A172 (cell line): ENCODE measurements around the gene TOMM40L. TPM values are rescaled to one million over a fixed set of nuclear protein-coding genes. Genes with fewer than 3 reads are reported as not detected.

Experiments used
- DNase-seq: peaks from one replicate; pipeline ENCODE4 v3.0.0-alpha.2; 2015; ENCODE audit warnings: low spot score
- total RNA-seq: library from RNA; depleted of rRNA; stranded (reverse); fragments of >200 nt; shearing (Covaris generic); gene quantifications from 2 replicates; pipeline ENCODE4 v1.2.3, GENCODE V29; 2014

TOMM40L gene
- total RNA-seq, 1 experiment from 2014 or later = 16.1 TPM

DNA sequence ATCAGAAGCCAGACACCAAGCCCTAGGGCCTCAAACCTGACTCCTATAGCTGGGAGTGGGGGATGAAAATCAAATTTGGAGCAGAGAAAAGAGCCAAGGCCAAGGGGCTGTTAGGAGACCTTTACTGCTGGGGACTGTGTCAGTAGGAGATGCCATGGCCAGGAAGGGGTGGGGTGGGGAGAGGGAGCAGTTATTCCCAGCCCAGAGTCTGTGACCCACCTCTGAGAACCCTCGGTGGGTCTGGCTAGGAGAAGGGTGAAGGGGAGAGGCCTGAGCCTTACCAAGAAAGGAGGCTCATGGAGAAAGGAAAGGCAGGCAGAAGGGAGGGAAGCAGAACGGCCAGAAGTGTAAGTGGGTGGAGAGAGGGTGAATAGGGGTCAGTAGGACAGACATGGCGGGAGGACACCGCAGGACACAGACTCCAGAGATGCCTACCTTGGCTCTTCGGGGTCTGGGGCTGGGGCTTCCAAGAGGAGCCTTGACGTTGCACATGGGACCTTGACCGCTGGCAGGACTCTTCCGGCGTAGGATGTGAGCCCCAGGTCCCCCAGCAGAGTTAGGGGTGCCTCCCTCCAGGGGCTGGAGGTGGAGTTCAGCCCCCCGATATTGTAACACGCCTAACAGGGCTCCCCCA lies 28.2 kb upstream of the TOMM40L start:
- DNase-seq = no peak

DNA sequence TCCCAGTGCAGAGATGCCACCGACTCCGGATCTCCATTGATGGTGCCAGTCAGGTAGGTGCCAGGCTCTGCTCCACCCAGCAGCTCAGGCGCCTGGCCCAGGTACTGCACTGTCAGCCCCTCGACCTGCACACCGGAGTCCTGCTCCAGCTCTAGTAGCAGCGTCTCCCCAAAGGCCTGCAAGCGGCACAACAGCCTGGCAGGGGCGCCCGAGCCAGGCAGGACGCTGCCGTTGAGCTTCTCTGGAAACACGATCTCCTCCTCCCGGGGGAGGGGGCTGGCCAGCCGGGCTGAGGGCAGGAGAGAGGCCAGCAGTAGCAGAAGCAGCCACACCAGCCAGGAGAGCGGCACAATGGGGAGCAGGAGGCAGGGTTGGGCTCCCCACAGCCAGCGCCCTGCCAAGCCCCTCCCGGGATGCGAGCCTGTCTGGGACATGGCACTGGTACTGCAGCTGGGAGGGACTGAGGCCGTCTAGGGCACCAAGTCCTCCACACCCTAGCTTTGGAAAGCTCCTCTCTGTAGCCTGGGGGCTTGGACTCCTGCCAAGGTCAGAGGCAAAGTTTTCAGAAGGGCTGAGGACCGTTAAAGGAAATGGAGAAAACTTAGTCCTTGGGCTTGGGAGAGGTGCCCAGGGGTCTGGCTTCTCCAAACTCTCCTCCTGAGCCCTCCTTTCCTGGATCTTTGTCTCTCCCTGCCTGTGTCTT lies 27.5 kb upstream of the TOMM40L start:
- no peak for DNase-seq

DNA sequence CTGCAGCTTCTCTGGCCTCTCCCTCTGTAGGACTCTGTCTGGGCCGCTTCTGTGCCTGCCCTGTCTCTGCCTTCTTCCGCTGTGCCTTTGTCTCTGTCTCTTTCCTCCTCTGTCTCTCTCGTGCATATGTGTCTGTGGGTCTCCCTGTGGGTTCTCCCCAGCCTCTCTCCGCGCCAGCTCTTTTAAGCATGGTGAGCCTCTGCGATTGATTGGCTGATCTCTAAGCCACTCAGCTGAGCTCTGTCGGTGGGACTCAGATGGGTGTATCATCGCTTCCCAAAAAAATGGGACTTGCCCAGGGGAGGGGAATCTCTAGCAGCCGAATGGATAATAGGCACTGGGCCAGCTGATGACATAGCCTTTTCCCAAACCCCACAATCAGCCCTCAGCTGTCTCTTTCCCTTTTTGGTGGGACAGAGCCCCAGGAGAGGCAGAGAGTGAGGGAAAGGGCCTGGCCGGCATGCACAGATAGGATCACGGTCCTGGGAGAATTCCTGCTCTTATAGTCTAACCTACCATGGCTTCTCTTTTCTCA lies 26.9 kb upstream of the TOMM40L start, which contains the start of gene ADAMTS4:
Gene ADAMTS4, minus strand, starts transcription at position 158 of the 535 bp plus-strand sequence. CDS start 427 bp downstream, outside the sequence.
- DNase-seq = no peak

DNA sequence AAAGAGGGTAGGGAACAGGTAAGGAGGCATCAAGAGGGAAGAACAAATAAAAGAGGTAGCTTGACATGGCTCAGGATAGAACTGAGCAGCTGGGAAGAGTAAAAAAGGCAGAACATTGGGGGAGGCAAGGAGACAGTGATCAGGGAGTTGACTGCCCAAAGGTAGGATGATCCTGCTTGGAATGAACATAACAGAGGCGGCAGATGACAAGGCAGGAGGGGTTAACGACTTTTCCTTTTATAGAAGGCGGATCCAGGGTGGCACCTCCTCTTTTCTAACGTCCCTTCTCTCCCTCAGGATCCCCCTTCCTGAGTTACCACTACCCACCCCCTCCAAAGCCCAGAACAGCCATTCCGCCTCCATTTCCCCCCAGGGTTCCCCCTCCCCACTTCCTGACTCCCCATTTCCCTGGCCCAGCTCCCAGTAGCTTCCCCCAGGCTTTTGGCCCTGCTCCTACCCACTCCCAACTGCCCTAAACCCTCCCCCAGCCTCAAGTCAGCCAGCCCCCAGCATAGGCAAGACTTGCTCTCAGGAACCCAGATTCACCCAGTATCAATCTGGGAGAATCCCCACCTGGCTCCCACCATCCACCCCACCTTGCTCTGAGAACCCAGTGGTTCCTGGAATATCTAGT lies 26.2 kb upstream of the TOMM40L start:
- no peak for DNase-seq

DNA sequence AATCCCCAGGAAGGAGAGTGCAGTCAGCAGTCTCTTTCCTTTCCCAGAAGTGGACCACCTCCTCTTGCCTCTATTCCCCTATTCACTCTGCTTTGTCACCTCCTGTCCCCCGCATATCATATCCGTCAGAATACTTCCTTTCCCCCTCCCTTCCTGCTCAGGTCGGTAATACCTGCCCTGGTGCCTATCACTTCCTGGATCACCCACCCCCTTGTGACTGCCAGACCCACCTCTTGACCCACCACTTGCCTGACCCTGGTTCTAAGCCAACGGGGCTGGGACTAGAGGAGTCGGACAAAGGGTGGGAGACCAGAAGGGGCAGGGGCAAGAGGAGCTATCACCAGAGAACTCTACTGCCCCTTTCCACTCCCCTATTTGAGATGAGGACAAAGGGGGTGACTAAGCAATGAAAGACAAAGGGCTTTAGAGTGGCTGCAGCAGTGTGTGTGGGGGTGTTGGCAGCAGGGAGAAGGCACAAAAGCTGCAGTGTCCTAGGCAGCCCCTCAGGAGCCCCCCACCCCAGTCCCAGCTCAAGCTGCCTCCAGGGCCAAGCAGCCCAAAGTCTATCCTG lies 25.4 kb upstream of the TOMM40L start:
- no peak for DNase-seq

DNA sequence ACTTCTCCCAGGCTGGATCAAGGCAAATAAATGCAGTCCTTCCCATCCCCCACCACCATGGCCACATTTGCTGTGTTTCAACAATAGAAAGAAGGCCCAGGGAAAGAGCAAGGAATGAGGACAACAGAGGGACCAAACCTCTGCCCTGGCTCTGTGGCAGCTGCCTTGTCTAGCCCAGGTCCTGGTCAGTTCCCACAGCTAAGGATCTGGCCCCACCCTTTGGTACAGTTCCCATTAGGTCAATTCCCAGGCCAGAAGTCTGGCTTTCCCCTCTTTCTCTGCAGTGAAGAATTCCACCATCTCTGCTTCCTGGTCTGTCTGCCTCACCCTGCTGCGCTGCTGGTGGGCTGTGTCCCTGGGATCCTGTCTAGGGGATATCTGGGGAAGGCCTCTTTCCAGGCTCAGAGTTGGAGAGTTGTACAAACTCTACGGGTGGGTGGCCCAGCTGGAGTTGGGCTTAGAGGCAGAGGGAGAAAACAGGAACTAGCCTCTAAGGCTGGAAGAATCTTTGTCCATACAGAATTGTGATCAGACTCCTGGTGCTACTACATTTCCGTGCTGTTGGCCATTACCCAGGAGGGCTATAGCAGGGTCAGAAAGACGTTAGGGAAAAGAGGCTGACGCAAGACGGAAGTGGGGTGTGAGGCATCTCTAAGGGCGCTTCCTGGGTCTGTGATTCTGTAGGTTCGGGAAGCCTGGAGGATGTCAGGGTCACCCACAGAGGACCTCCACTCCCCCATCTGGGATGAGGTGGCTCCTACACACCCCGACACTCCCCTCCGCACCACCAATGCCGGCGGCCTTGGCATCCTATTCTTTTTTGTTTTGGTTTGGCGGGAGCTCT lies 24.6 kb upstream of the TOMM40L start:
- no peak for DNase-seq

DNA sequence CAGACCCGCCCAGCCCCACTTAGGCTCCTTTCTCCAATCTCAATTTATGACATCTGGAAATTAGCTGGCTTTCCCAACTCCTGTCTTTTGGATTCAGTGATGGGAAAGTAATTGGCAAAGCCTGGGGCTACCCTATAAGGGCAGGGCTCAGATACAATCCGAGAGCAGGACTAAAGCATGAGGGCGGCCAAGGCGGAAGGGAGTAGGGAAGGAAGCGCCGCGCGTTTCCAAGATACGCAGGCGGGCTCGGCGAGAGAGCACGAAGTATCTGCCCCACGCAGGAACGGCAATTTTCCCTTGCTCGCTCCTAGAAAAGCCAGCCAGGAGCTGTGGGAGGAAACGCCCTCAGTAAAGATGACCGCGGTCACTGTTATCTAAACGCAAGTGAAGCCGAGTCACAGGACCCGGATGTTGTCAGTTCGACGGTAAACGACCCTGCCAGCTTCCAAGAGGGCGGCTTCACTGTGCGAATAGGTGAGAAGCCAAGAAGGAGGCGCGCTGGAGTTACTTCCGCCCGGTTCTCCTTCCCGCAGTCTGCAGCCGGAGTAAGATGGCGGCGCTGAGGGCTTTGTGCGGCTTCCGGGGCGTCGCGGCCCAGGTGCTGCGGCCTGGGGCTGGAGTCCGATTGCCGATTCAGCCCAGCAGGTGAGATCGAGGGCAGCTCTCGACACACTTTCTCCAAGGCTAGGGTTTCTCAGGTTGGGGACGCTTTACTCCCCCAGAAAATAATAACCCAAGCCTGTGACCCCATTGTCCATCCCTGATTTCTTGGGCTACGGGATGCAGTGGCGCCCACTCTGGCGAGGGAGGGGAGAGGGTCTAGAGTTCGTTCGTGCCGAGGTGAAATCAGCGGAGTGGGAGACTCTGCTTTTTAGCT lies 23.8 kb upstream of the TOMM40L start, which contains the start of gene NDUFS2:
Gene NDUFS2, plus strand, starts transcription at position 532 of the 877 bp plus-strand sequence. Its CDS starts 19 bp downstream, at position 551.
- DNase-seq = peak; percentile 99

DNA sequence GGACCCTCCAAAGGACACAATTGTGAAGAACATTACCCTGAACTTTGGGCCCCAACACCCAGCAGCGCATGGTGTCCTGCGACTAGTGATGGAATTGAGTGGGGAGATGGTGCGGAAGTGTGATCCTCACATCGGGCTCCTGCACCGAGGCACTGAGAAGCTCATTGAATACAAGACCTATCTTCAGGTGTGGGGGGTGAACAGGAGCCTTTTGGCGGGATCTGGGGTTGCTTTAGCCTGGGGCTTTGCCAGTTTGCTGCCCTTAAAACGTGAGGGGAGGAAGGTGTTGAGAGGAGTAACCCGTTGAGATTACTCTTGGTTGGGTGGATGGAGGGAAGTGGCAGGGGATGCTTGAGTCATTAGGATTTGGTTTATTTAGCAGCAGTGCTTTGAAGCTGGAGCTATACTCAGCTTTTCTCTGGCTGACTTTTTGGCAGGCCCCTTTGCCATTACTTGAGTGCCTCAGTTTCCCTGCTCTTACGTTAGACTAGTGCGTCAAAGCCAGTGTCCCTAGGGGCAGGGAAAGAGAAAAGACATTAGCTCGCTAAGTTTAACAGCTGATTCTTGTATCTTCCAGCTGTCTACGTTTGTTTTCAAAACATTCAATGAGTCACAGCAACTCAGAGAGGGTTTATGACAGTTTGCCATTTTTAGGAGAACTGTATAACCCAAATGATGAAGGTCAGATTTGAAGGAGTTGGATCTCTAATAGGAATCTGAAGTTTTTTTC lies 19.3 kb upstream of the TOMM40L start:
- no peak for DNase-seq

DNA sequence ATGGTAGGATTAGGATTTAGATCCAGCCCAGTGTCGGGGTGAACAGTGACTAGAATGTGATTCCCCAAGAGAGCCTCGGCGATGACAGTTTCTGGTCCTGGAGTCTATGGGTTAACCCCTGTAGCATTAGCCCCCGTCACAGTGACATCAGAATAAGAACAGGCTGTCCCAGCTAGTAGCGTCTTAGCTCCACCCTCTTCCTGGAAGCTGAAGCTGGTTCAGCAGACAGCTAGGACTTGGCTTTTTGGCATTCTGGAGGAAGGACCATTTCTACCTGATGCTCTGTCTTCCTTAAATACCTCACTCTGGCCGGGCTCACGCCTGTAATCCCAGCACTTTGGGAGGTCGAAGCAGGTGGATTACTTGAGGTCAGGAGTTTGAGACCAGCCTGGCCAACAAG lies 18.7 kb upstream of the TOMM40L start:
- DNase-seq = no peak

DNA sequence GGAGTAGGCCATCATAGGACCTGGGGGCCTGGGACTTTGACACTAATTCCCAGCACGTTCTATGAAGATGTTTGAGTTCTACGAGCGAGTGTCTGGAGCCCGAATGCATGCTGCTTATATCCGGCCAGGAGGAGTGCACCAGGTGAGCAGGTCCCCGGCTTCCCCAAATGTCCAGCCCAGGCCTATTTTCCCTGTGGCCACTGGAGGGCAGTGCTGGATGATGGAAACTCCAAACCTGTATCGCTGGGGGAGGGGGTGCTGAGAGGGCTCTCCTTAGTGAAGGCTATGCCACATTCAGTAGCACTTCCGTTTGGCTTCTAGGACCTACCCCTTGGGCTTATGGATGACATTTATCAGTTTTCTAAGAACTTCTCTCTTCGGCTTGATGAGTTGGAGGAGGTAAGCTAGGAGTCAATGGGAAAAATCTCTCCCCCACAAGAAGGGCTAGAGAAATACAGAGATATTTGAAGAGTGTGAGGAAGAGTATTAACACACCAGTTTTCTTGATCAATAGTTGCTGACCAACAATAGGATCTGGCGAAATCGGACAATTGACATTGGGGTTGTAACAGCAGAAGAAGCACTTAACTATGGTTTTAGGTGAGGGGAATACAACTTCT lies 16.0 kb upstream of the TOMM40L start:
- DNase-seq = peak; percentile 83

DNA sequence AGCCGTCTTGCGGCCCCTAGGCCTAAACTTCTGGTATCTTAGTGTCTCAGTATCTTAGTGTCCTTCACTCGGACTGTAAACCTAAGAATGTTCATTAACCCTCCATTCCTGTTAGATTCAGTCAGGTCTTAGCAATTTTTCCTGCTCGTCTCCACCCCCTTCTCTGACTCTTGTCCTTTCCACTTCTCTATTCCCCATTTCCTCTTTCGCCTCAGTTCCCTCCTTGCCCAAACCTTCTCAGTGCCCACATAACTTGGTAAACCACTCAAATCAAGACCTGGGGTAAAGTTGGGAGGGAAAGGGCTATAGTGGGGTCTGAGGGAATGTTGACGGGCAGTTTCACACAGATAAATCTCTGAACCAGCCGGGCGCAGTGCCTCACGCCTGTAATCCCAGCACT lies 11.5 kb upstream of the TOMM40L start:
- DNase-seq = no peak

DNA sequence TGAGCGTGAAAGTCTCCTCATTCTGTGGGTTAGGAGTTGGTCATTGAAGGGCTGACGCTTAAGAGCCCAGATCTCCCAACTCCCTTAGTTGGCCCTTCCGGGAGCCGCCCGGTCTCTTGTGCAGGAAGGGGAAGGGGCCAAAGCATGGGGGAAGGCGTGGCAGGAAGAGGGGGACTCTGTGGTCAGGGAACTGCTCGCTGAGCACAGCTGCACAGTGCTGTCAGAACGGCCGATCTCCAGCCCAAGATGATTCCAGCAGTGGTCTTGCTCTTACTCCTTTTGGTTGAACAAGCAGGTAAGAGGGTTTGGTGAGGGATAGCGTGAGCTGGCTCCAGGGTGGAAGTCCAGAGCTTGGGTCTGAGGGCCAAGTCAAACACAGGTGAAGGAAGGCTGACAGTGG lies 10.8 kb upstream of the TOMM40L start, which contains the start of gene FCER1G:
Gene FCER1G, plus strand, starts transcription at position 220 of the 400 bp plus-strand sequence. Its CDS starts 27 bp downstream, at position 247.
- no peak for DNase-seq

DNA sequence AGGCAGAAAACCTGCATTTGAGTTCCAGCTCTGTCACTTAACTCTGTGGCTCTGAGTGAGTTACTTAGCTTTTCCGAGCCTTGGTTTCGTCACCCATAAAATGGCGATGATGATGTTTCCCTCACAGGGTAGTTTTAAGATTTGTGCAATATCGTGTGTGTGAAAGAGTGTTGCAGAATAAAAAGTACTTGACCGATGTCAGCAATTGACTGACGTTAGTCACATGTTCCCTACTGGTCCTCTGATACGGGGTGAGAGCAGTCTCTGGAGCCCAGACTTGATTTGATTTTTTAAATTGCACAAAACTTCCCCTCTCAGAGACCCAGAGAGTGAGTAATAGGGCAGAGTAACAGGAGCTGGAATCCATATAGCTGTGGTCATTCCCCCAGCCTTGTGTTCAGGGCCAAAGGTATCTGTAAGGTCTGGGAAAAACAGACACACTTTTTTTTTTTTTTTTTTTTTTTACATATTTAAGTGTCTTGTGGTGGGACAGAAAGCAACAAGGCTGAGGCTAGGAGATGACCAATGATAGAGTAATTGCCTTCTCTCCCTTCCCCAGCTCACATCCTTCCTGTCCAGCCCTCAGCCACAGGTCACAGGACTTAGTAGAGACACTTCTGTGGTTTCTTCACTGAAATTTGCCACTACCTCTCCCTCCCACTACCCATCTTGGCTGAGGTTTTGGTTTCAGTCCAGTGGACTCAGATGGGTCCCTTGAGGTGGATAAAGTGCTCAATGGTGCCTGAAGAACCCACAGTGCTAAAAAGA lies 8.7 kb upstream of the TOMM40L start:
- DNase-seq = peak; percentile 73

DNA sequence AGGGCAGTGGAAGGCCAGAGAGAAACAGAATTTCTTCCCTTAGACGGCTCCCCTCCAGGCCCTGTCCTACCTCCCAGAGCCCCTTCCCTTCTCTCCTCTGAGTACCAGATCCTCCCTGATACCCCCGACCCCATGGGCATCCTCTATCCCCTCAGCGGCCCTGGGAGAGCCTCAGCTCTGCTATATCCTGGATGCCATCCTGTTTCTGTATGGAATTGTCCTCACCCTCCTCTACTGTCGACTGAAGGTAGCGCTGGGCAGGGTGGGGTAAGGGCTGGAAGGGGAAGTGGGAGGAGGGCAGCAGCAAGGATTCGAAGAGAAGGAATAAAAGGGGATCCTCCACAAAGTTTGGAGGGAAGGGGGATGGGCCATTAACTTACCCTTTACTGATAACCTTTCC lies 8.0 kb upstream of the TOMM40L start:
- DNase-seq = no peak

DNA sequence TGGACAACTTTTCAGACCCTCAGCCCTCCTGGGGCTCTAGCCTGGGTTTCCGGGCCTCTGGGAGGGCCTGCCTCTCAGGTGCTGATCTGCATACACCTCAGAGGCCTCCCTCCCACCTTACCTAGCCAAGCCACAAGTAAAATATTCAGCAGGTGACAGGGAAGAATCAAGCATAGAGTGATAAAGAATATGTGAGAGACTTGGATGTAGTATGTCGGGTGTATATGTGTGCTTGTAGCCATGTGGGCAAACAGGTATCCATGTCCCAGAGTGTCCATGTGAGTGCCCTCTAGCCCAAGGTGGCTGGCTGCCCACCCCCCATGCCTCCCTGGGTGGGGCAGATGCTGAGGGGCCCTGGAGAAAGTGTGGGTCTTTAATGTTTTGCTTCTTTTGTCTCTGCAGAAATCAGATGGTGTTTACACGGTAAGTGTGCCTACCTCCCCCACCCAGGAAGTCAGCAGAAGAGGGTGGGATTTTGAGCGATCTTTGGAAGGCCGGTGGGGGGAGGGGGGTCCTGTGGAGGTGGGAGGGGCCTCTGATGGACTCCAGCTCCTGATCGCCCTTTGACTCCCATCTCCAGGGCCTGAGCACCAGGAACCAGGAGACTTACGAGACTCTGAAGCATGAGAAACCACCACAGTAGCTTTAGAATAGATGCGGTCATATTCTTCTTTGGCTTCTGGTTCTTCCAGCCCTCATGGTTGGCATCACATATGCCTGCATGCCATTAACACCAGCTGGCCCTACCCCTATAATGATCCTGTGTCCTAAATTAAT lies 7.4 kb upstream of the TOMM40L start:
- no peak for DNase-seq

DNA sequence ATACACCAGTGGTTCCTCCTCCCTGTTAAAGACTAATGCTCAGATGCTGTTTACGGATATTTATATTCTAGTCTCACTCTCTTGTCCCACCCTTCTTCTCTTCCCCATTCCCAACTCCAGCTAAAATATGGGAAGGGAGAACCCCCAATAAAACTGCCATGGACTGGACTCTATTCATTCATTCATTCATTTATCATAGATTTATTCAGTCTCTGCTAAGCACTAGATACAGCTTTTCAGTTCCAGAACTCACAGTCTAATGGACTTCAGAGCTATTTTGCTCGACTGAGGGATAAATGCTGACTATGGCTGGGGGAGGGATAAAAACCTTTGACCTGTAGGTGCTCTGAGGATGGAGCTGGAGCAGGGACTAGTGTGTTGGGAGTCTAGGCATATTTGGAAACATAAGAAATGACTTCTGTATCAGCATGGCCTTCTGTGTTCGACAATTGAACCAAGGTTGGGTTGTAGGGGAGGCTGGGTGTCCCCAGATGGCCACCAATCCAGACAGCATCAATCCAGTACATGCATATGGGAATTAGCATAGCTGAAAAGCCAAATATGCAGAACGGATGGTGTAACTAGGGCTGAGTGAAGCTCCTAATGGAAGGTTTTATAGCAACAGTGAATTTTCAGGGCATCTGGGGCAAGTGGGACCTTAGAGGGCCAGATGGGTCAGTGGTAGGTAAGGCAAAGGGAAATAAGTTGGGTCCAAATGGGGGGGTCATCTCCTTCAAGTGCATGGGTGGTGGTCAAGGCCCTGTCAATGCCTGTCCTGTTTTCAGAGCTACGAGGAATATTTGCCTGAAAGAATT lies 6.6 kb upstream of the TOMM40L start:
- no peak for DNase-seq

DNA sequence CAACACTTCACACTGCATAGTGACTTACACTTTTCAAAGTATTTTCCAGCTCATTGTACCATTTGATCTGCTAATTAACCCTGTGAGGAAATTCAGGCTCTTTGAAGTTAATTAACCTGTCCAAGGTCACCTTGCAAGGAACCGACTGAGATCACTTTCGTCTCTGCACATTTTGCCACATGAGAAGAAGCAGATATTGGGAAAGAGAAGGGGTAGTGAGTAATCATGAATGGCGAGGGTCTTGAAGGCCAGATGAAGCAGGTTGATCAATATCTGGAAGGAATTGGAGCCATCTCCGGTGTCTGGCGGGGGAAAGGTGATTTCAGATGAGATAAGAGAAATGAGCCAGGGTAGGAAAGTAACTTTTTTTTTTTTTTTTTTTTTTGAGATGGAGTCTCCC lies 5.9 kb upstream of the TOMM40L start:
- no peak for DNase-seq
